GM19240 (cell line): Measurements from ENCODE around the gene PRKRIP1.
"Not testable (repeated sequence)": the region's sequence is repeated elsewhere in the genome, so short reads cannot be mapped to it uniquely, and the experiment has no call there.

ENCODE experiments used
- DNase-seq: peaks from one replicate; pipeline ENCODE4 v3.0.0; 2011; ENCODE audit warnings: low spot score; ENCODE audit not compliant: insufficient read length

The PRKRIP1 gene

DNA sequence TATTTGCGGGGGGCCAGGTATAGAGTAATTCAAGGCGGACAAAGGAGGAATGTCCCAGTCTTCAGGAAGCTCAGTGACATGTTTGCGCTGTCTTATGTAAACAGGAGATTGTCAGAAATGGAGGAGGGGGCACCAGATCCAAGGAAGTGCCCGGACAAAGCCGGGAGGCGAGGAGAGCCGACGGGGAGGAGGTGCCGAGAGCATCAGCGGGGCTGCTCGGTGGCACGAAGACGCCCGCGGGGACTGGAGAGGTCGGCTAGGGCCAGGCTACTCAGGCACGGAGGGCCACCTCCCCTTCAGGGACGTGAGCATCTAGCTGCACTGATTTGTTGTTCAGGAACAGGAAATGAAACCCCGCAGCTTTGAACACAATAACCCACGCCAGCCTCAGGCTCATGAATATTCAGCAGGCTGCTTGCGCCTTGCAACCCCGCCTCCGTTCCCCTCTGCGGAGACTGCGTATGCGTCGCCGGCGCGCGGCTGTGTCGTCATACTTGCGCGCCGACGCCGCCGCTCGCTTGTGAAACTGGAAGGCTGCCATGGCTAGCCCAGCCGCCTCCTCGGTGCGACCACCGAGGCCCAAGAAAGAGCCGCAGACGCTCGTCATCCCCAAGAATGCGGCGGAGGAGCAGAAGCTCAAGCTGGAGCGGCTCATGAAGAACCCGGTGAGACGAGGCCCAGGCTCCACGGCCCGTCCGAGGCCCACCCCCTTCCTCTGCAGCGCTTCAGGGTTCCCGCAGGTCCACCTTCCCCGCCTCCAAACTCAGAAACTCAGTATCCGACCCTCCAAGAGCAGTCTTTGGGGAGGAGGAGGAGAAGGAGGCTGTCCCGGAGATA lies at the start of gene PRKRIP1:
Gene PRKRIP1, plus strand, starts transcription at position 491 of the 837 bp plus-strand sequence. Its CDS starts 49 bp downstream, at position 540.
- peak; percentile 74 for DNase-seq

- DNase-seq: not testable (repeated sequence)
These were observed 49.2 kb upstream of the PRKRIP1 start for GRCh38 chr7:102346983-102347382.

DNA sequence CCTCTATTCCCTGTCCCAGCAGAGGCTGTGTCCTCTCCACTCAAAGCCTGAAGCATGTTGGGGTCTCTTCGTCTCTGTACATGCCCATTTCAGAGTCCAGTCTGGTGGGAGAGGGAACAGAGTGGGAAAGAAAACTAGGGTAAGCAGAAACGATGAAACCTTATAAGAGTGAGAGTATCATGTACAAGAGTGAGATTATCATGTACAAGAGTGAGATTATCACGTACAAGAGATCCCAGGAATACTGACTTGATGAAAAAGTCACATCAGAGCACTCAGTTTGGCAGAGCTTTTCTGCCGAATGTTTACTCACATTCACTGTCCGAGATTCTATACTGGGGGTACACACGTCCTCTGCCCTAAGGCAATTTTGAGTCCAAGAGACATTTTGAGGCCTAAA lies 39.8 kb upstream of the PRKRIP1 start, which contains the start of gene SPDYE6:
Gene SPDYE6, minus strand, starts transcription at position 101 of the 400 bp plus-strand sequence. CDS start 421 bp downstream, outside the sequence.
- not testable (repeated sequence) for DNase-seq

DNA sequence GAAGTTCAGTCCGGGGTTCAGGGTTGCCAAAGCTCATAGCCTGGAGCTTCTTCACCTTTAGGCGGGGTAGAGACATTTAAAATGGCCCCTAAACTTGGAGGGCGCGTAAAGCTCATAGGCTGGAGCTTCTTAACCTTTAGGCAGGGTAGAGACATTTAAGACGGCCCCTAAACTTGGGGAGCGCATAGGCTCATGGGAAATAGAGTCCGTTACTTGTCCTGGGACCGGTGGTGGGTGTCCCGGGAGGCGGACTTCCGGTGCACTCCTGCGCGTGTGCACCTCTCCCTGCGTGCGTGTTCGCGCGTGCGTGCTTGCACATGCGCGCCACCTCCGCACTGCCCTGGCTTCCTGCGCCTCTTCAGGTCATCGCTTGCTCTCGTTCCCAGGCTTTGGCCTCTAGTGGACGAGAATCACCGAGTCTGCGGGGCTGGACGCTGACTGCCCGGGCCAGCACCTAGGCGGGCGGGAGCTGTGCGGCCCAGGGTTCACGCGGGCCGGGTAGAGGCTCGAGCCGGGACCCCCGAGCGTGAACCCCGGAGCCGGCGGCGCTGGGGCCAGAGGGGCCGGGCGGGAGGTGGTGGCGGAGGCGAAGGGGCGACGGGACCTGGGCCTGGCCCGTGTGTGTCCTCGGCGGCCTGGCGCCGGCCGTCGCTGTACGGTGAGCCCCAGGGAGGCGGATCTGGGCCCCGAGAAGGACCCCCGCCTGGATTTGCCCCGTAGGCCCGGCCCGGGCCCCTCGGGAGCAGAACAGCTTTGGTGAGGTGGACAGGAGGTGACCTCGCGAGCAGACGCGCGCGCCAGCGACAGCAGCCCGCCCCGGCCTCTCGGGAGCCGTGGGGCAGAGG lies 32.4 kb upstream of the PRKRIP1 start:
- peak; percentile 67 for DNase-seq

GRCh38 chr7:102364394-102364886 lies 31.7 kb upstream of the PRKRIP1 start:
- DNase-seq: not testable (repeated sequence)

DNA sequence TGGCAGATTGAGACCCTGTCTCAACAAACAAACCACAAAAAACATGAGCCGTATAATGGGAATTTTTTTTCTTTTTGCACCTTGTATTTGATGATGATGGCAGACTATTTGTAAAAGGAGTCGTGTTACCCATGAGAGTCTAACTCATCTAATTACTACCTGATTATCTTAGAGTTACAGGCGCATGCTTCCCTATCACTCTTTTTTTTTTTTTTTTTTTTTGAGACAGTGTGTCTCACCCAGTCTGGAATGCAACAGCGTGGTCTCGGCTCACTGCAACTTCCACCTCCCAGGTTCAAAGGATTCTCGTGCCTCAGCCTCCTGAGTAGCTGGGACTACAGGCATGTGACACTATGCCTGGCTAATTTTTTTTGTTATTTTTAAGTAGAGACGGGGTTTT lies 30.8 kb upstream of the PRKRIP1 start:
- not testable (repeated sequence) for DNase-seq

- not testable (repeated sequence) for DNase-seq
These were observed 26.1 kb upstream of the PRKRIP1 start for GRCh38 chr7:102370038-102370437.

DNA sequence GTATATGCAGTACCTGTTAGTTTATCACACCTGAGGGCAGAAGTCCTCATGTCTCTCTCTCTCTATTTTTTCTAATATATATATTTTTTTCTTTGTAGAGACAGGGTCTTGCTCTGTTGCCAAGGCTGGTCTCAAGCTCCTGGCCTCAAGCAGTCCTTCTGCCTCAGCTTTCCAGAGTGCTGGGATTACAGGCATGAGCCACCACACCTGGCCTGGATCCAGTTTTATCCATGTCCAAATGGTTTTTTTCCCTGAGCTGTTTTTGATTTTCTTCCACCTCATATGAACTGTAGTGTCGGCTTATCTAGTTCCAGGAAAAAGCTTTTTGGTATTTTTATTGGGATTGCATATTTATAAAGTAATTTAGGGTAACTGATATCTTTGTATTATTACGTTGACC lies 23.4 kb upstream of the PRKRIP1 start:
- DNase-seq: not testable (repeated sequence)

GRCh38 chr7:102376964-102377466 lies 19.1 kb upstream of the PRKRIP1 start:
- no peak for DNase-seq

GRCh38 chr7:102380837-102381236 lies 15.3 kb upstream of the PRKRIP1 start:
- DNase-seq: not testable (repeated sequence)

DNA sequence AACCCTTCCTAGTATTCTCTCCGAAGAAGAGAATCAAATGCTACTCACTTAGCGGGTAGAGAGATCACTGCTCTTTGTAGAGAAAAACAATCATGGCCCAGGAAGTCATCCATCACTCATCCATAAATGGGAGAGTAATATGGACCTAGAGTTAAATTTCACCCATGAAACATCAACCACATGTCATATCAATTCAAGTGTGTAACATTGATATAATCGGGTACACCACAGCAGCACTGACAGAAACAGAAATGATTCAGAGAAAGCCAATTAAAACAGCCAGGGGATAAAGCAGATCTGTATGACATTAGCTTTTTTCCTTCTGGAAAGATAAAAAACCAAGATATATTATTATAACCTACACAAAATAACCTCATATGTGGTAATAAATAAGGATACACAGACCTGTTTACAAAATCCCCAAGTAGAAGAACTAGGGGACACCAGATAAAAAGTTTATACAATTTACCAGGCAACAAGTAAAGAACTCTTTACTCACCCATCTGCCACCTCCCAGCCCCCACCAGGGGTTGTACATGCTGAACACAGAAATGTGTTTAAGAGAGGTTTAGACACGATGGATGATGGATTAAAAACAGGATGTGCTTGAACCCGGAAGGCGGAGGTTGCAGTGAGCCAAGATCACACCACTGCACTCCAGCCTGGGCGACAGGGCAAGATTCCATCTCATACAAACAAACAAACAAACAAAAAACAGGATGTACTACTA lies 14.3 kb upstream of the PRKRIP1 start:
- not testable (repeated sequence) for DNase-seq

DNA sequence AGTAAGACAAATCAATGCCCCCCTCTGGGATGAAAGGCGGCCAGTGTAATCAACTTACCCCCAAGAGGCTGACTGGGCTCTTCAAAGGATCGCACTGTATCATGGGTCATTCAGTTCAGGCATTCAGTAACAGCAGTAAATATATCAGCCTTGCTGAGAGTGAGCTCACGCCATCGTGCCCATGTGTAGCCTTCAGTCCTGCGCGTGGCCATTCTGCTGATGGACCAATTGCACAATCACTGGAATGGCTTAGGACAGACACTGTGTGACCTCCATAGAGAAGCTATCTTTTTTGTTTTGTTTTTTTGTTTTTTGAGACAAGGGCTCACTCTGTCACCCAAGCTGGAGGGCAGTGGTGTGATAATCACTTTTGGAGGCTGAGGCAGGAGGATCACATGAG lies 9.1 kb upstream of the PRKRIP1 start:
- no peak for DNase-seq

GRCh38 chr7:102389810-102390209 lies 6.4 kb upstream of the PRKRIP1 start:
- no peak for DNase-seq

- no peak for DNase-seq
These were observed 5.3 kb upstream of the PRKRIP1 start for GRCh38 chr7:102390697-102391484.

DNA sequence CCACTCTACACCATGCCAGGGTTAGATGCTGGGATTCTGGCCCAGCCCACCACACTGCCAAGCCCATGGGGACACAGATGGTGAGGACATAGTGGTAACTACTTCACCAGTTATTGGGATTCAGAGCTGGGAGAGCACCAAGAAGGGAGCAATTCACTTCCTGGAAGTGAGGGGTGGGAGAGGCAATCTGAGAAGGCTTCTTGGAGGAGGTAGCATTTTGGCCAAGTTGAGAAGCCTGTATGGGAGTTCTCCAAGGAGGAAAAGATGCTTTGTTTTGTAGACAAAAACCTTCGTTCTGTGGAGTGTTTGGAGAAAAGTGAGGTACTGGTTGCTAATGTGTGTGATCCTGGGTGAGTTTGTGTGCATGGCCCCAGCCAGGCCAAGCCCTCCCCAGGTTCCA lies 3.8 kb upstream of the PRKRIP1 start:
- DNase-seq: no peak

GRCh38 chr7:102393467-102393866 lies 2.7 kb upstream of the PRKRIP1 start:
- DNase-seq: no peak

DNA sequence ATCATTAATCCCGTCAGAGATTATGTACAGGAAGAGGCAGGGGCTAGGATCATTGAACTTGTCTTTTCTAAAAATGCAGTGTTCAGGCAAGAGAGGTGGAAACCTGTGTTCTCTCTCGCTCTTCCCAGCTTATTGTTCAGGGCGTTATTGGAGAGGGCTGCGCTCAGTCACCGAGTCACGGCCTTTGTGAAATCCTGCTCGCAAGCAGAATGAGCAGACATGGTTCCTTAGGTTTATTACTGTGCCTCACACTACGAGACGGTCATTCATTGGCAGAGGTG lies 631 bp upstream of the PRKRIP1 start:
- DNase-seq: no peak

GRCh38 chr7:102396710-102397019 lies 502 bp downstream of the PRKRIP1 start:
- no peak for DNase-seq

DNA sequence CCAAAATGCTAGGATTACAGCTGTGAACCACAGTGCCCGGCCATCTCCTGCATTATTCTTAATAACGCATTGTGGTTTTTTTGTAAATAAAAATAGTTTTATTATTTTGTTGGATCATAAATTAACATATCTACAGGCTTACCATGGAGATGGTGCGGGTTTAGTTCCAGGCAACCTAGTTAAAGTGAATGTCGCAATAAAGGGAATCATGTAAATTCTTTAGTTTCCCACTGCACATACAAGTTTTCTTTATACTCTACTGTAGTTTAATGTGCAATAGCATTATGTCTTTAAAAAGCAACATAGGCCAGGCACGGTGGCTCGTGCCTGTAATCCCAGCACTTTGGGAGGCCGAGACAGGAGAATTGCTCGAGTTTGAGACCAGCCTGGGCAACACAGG lies 2.4 kb downstream of the PRKRIP1 start:
- no peak for DNase-seq

- no peak for DNase-seq
These were observed 4.2 kb downstream of the PRKRIP1 start for GRCh38 chr7:102400360-102400759.

DNA sequence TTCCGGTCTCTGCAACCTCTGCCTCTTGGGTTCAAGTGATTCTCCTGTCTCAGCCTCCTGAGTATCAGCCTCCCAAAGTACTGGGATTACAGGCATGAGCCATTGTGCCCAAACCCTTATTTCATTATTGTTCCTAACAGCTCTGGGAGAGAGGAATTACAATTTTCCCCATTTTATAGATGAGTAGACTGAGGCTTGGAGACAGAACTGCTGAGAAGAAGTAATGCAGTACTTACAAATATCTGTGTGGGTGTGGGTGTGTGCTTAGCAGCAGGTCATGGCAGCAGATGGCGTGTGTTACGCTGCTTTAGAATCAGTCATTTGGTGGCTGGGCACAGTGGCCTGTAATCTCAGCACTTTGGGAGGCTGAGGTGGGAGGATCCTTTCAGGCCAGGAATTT lies 7.4 kb downstream of the PRKRIP1 start:
- DNase-seq: no peak
